ENCODE data around the gene PPP2R3B. TPM values are rescaled to one million over a fixed set of nuclear protein-coding genes. Genes with fewer than 3 reads are reported as not detected.

The PPP2R3B gene
- total and polyA plus RNA-seq, 2 of the 13 experiments (the other 11 are each of a cell fraction or from before 2014, with no cell fraction given), result 17.0 to 21.4 TPM

DNA sequence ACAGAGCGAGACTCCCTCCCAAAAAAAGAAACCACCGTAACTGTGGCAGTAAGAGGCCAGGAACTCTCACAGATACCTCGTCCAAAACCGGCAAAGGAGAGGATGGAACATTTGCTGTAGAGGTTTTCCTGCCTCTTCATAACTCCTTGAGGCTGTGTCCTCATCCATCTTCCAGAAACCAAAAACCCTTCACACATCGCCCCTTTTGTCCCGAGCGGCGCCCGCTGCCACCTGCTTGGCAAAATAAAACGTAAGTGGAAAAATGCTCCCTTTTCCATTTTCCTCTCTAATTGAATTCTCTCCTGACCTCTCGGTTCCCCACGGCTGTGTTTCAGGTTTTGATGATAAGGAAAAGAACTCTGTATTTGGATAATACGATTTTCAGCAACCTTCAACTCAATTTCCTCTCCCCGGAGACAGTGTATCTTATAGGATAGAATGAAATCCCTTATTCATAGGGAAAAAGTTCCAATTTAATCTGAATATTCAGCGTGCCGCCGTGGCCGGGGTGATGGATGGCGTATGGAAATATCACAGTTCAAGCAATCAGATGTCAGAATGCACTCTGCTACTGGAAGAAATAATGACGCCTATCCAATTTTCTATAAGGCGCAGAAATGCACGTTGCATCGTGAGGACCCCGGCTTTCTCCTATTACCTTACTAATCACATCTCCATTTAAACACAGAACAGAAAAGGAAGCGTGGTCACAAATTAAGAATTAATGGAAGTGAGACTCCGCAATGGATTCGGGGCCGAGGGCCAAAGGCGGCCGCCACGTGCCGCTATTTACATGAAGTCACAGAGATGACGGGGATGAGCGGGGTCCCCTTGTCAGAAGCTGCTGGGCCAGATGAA, 5.2 kb upstream of the PPP2R3B start:
- in situ Hi-C loops (cut with HindIII; ENCODE audit: extremely low pct_ligation_motif_present, low pct_unique_long_range_greater_than_20kb), result no loop called here
- no peaks in the 10 kb centered on the region for H3K36me3 ChIP-seq (replicated peaks in 1 of 2; ENCODE audit: control insufficient read depth in 1 of 2, insufficient read depth in 2 of 2, low read length in 2 of 2)
- ATAC-seq (no peak), FAIRE-seq (no peak), DNase-seq (ENCODE audit: low spot score) (no peak)
- H2AFZ ChIP-seq (ENCODE audit: low read length), result no peak overlapping the region
- ChIA-PET CTCF (ENCODE audit: low intra/inter-chr PET ratio, low total read pairs) (no interaction called here), POLR2A (no interaction called here)
- no peaks in the 10 kb centered on the region for H3K79me2 ChIP-seq (ENCODE audit: insufficient read depth, low read length)
- H4K20me1 ChIP-seq (ENCODE audit: insufficient read depth, low read length), result no peaks in the 10 kb centered on the region
- no TSS peak for BruUV-seq (replicated peaks)
- H3K4me1 ChIP-seq (ENCODE audit: insufficient read depth, low read length), result peaks cover 21% of the 10 kb centered on the region
- H3K9me3 ChIP-seq (ENCODE audit: low read length), result no peaks in the 10 kb centered on the region
- H3K9ac ChIP-seq (ENCODE audit: insufficient read depth, low read depth, low read length), result no peak overlapping the region
- H3K4me3 ChIP-seq (replicated peaks in 1 of 3; ENCODE audit: insufficient read depth in 1 of 3, low read depth in 2 of 3, low read length in 3 of 3), result no peak overlapping the region
- no peak overlapping the region for H3K27ac ChIP-seq (ENCODE audit: extremely low read length, insufficient read depth, low read length)
- no peaks in the 10 kb centered on the region for H3K27me3 ChIP-seq (ENCODE audit: control insufficient read depth in 1 of 2, insufficient read depth in 2 of 2, low read length in 2 of 2)
- H3K4me2 ChIP-seq (ENCODE audit: low read depth, low read length), result no peak overlapping the region
- WGBS (ENCODE audit: low lambda C conversion rate), result 90% methylated on average over 34 of the region's 34 CpGs
- intact Hi-C loops (cut with micrococcal nuclease; ENCODE audit: unreplicated experiment), result no loop called here
- TF ChIP-seq HNF4A (CRISPR knock-in tag; IDR thresholded peaks at IDR 0.05), result no peak
- TF ChIP-seq, protein P1, sequence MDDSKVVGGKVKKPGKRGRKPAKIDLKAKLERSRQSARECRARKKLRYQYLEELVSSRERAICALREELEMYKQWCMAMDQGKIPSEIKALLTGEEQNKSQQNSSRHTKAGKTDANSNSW (CRISPR knock-in tag; IDR thresholded peaks at IDR 0.05; ENCODE audit: borderline replicate concordance), result no peak
- TF ChIP-seq, protein P2, sequence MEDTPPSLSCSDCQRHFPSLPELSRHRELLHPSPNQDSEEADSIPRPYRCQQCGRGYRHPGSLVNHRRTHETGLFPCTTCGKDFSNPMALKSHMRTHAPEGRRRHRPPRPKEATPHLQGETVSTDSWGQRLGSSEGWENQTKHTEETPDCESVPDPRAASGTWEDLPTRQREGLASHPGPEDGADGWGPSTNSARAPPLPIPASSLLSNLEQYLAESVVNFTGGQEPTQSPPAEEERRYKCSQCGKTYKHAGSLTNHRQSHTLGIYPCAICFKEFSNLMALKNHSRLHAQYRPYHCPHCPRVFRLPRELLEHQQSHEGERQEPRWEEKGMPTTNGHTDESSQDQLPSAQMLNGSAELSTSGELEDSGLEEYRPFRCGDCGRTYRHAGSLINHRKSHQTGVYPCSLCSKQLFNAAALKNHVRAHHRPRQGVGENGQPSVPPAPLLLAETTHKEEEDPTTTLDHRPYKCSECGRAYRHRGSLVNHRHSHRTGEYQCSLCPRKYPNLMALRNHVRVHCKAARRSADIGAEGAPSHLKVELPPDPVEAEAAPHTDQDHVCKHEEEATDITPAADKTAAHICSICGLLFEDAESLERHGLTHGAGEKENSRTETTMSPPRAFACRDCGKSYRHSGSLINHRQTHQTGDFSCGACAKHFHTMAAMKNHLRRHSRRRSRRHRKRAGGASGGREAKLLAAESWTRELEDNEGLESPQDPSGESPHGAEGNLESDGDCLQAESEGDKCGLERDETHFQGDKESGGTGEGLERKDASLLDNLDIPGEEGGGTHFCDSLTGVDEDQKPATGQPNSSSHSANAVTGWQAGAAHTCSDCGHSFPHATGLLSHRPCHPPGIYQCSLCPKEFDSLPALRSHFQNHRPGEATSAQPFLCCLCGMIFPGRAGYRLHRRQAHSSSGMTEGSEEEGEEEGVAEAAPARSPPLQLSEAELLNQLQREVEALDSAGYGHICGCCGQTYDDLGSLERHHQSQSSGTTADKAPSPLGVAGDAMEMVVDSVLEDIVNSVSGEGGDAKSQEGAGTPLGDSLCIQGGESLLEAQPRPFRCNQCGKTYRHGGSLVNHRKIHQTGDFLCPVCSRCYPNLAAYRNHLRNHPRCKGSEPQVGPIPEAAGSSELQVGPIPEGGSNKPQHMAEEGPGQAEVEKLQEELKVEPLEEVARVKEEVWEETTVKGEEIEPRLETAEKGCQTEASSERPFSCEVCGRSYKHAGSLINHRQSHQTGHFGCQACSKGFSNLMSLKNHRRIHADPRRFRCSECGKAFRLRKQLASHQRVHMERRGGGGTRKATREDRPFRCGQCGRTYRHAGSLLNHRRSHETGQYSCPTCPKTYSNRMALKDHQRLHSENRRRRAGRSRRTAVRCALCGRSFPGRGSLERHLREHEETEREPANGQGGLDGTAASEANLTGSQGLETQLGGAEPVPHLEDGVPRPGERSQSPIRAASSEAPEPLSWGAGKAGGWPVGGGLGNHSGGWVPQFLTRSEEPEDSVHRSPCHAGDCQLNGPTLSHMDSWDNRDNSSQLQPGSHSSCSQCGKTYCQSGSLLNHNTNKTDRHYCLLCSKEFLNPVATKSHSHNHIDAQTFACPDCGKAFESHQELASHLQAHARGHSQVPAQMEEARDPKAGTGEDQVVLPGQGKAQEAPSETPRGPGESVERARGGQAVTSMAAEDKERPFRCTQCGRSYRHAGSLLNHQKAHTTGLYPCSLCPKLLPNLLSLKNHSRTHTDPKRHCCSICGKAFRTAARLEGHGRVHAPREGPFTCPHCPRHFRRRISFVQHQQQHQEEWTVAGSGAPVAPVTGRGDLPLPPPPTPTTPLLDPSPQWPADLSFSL (CRISPR knock-in tag; IDR thresholded peaks at IDR 0.05), result no peak
- no peak for TF ChIP-seq ZNF34 (CRISPR knock-in tag; IDR thresholded peaks at IDR 0.05; ENCODE audit: borderline replicate concordance)
- TF ChIP-seq ZNF792 (CRISPR knock-in tag; IDR thresholded peaks at IDR 0.05), result no peak
- TF ChIP-seq FIP1L1 (IDR thresholded peaks at IDR 0.05; ENCODE audit: borderline replicate concordance, insufficient read depth, low read depth, low read length), result no peak
- no peak for TF ChIP-seq HOXA7 (CRISPR knock-in tag; IDR thresholded peaks at IDR 0.05)
- TF ChIP-seq, protein P3, sequence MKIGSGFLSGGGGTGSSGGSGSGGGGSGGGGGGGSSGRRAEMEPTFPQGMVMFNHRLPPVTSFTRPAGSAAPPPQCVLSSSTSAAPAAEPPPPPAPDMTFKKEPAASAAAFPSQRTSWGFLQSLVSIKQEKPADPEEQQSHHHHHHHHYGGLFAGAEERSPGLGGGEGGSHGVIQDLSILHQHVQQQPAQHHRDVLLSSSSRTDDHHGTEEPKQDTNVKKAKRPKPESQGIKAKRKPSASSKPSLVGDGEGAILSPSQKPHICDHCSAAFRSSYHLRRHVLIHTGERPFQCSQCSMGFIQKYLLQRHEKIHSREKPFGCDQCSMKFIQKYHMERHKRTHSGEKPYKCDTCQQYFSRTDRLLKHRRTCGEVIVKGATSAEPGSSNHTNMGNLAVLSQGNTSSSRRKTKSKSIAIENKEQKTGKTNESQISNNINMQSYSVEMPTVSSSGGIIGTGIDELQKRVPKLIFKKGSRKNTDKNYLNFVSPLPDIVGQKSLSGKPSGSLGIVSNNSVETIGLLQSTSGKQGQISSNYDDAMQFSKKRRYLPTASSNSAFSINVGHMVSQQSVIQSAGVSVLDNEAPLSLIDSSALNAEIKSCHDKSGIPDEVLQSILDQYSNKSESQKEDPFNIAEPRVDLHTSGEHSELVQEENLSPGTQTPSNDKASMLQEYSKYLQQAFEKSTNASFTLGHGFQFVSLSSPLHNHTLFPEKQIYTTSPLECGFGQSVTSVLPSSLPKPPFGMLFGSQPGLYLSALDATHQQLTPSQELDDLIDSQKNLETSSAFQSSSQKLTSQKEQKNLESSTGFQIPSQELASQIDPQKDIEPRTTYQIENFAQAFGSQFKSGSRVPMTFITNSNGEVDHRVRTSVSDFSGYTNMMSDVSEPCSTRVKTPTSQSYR (CRISPR knock-in tag; IDR thresholded peaks at IDR 0.05; ENCODE audit: borderline replicate concordance), result no peak
- TF ChIP-seq HCFC1 (IDR thresholded peaks at IDR 0.05; ENCODE audit: low read depth, low read length), result no peak

Data from HepG2 (cell line).